GM21447 (cell line): Measurements from ENCODE around the gene DOK6.

Experiments used
- ATAC-seq: cut with Tn5 transposase; IDR thresholded peaks from one replicate; pipeline ENCODE4 v1.9.1; 2021; ENCODE audit not compliant: unreplicated experiment

DOK6 gene

DNA sequence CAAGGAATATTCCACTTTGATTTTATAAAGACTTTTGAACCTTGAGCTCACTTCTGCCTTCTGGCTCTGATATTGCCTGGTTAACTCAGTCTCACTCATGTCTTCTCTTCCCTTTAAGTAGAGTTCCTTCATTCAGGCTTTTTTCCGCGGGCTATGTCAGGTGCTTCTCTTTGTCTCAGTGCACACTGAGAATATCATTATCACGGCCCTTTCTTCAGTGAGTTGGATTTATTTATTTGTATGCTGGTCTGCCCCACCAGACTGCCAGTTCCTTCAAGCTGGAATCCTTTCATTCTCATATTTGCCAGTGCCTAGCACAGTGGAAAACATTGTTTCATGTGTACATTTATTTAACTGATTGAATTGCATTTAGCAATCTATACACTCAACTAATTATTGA, 136.5 kb downstream of the DOK6 start:
- no peak for ATAC-seq

DNA sequence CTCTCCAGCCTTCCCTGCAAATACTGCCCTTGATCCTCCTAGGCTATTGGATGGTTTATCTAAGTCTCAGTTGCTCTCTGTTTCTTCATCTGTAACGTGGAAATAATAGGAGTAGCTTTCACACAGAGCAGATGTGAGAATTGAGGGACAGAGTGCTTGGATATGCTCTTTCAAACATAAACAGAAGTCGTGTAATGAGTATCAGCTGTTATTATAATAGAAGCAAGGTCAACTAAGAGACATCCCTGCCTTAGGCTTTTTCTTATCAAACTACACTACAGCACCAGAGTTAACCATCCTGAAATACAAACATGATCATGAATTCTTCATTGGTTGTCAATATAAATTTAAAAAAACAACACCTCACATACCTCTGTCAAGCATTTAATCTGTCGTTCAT, 138.2 kb downstream of the DOK6 start:
- ATAC-seq = no peak

- no peak for ATAC-seq
Measured at GRCh38 chr18:69539404-69539803, 138.7 kb downstream of the DOK6 start.

GRCh38 chr18:69556228-69556627, 155.5 kb downstream of the DOK6 start:
- no peak for ATAC-seq

DNA sequence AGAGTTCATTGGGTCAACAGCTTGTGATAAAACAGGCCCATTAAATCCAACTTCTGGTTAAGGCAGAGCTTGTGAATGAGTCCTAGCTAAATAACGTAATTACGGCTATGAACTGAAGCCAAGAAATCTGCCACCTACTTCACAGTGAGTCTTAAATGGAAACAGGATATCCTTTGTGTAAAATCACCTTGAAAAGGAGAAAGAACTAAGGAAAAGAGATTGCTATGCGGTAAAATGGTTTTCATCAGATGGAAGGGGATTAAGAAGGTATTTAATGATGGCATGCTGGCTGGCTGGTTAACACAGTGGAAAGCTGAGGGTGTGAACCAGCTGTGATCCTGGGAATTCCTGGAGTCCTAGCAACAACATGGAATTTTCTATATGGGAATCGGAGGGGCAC, 156.6 kb downstream of the DOK6 start:
- ATAC-seq = no peak

DNA sequence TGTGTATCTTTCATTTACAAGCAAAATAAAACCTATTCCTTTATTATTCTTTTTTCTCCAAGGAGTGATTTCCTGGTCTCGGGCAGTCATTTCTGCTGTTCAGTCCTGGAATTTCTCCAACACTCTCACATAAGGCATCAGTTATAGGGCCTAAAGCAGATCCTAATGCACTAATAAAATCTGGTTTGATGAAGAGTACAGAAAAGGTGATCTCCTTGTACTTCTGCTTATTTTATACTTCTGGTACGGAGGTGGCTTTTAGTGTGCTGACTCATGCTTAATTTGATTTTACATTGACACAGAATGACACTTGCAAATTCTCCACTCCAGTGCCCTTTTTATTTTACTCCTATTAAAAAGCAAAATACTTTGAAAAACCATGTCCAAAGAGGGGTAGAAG, 157.4 kb downstream of the DOK6 start:
- no peak for ATAC-seq

- no peak for ATAC-seq
Measured at GRCh38 chr18:69559604-69560003, 158.9 kb downstream of the DOK6 start.

DNA sequence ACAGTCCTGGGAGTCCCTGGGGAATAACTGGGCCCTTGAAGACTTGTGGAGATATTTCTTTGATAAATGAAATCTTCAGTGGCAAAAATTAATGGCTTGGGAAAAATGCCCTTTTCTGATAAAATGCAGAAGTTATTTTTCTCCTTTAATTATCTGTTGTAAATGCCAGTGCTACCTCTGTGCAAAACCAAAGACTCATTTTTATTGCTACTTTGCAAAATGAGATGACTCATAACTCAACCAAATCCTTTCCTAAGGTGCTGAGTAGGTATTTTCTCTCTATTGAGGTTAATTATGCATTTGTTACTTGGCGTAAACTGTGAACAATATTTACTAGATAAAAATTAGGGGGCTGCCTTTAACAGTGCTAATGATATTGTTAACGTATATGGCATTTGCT, 163.9 kb downstream of the DOK6 start:
- no peak for ATAC-seq

DNA sequence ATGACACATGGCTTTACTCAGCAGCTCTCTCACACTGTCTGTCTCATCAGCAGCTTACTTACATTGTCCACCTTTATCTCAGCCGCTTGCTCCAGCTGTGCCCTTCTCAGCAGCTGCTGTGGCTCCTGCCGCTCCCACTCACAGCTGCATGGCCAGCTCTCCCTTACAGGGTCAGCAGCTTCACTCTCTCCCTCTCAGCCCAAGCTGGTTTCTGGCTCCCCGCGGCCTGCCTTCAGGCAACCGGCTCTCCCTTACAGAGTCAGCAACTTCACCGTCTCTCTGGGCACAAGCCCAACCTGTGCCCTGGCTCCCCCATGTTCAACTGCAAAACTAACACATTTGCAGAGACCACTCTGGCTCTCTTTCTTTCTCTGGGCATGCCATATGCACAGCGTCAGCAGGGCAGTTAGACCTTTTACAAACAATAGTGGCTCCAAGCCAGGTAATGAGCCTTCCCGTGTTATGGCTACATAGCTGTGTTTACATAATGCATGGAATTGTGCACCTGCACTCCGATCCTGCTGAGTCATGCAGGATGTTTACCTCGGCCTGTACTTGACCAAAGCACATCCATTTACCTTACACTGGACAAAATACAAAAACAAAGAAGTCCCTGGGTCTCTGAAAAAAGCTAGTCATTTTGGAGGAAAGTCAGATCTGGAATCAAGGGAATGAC, 167.3 kb downstream of the DOK6 start:
- ATAC-seq = no peak

GRCh38 chr18:69569133-69569532, 168.4 kb downstream of the DOK6 start:
- ATAC-seq = no peak

DNA sequence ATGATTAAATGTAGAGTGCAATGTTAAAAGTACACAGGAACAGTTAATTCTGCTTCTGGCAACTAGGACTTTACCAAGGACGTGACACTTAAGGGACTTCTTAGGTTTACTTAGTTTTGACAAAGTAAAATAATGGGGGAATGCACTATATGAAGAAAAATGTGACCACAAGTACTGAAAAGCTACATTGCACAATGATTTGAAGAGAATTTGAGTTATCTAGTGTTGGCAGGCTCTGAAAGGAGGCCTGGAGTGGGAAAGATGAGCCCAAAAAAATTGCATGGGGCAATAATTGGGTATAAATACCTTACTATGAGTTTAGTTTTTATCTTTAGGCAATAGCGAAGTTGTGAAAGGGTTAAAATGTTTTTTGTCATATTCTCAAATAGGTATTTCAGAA, 173.7 kb downstream of the DOK6 start:
- no peak for ATAC-seq

DNA sequence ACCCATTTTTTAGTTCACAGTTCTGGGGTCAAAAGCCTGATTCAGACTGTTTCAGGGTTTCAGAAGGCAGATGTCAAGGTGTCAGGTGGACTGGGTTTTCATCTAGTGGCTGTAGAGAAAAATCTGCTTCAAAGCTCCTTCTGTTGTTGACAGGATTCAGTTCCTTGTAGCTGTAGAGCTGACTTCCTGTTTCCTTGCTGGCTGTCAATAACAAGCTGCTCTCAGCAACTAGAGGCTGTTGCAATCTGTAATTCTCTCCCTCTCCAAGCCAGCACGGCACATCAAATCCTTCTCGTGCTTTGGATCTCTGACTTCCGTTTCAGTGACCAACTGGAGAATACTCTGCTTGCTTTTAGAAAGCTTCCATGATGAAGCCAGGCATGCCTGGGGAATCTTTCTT, 179.4 kb downstream of the DOK6 start:
- peak; percentile 92 for ATAC-seq

DNA sequence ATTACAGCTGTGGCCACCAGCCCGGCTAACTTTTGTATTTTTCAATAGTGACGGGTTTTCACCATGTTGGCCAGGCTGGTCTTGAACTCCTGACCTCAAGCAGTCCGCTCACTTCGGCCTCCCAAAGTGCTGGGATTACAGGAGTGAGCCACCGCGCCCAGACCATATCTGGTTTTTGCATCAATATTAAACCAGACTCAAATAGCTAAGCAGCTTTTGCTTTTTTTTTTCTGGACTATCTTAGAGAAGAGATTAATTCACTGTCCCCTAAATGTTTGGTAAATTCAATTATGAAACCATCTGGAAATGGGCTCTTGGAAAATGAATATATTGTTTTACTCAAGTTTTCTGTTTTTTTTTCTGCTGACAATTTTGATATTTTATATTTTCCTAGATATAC, 183.7 kb downstream of the DOK6 start:
- no peak for ATAC-seq

- no peak for ATAC-seq
Measured at GRCh38 chr18:69585696-69586095, 185.0 kb downstream of the DOK6 start.

DNA sequence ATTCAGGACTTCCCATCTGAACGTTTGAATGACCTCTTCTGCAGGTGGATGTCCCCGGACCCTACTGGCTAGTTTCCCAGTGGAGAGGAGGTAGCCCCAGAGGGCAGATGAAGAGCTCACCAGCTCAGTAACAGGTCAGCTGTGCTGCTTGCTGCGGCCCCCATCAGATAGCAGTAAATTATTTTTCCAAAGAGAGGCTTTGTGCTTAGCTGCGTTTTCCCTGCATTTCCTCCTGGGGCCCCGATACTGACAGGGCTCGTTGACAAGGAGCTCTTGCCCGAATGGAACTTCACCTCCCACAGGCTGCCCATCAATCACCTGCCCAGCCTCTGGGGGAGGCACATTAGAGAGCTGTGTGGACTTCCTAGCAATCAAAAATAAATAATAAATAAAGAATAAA, 185.8 kb downstream of the DOK6 start:
- no peak for ATAC-seq

DNA sequence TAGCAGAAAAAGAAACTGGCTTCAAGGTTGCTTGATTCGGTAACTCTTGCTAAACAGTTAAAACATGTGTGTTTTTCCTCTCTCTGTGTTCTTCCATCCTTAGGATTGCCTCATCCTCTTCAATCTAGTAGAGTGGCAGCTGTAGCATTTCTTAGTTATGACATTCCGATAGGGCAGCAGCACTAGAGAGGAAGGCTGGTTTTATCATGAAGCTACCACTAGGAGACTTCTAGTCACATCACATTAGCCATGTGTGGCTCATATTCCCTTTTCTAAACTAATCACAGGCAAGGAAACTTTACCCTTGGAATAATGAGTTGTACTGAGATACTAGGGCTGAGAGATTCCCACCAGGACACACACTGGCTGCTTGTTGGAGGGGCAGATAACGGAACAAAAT, 187.6 kb downstream of the DOK6 start:
- no peak for ATAC-seq

- ATAC-seq = no peak
Measured at GRCh38 chr18:69590150-69590549, 189.5 kb downstream of the DOK6 start.

DNA sequence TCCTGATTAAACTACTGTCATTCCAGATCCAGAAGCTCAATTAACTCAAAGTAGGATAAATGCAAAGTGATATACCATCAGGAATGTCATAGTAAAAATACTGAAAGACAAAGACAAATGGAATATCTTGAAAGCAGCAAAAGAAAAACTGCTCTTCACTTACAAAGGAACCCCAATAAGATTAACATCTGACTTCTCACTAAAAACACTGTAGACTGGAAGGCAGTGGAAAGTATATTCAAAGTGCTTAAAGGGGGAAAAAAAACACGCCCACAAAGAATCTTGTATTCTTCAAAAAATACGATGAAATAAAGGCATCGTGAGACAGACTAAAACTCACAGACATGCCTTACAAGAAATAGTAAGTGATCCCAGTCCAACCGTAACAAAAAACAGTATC, 195.7 kb downstream of the DOK6 start:
- no peak for ATAC-seq

DNA sequence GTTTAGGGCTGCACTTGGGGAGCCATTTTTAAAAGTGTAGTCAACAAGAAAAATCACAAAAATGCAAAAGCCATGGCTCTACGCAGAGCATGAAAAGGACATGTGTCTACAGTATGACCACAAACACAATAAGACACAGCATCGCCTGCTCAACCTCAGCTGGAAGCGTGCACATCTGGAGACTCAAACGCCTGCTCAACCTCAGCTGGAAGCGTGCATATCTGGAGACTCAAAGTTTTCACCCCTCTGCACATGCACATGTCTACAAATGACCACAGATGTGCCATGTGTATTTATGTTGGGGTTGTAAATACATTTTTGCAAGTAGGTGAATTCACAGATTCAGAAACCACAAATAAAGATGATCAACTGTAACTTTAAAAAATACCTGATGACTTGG, 196.9 kb downstream of the DOK6 start:
- ATAC-seq = no peak

DNA sequence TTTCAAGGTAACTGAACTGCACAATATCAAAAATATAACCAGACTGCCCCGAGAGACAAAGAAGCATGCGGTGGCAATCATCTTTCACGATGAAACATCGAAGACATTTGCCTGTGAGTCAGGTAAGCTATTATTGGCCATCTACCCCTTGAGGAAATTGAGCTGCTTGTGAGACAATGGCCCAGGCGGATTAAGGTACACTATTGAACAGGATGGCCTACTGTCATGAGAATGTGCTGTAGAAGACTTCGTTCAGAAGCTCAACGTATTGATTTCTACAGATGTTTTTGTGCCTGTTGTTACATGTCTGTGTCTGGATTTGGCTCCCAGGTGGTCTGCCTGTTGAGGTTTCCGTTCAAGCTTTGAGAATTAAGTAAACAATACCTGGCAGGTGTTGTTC, 198.7 kb downstream of the DOK6 start:
- no peak for ATAC-seq

DNA sequence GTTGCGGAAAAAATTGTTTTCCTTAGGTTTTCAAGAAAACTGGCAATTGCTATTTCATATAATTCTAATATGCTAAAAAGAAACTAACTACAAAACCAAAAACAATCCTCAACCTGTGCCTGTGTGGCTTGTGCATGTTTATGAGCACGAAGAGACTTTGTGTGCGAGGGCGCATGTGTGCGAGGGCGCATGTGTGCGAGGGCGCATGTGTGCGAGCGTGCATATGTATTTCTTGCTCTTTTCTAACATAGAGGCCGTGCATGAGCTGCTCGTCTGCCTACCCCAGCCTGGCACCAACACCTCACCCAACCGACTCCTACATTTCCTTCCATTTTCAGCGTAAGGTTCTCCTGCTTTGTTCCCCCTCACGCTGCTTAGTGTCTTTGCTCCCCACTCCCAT, 211.6 kb downstream of the DOK6 start:
- ATAC-seq = no peak

DNA sequence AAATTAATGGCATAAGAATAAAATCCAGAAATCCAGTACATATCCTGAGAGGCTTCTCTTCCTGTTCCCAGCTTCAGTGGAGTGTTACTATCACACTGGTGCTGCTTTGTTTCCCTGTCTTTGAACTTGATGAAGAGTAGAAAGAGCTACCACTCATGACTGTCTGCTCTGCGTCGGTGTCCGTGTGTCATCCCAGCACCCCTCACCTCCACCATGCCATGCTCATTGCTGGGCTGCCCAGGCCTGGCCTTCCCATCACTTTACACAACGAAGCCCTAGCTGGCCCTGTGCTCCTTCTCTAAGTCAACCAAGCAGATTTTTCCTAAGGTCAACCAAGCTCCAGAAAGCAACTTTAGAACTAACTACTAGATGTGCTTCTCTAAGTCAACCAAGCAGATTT, 215.4 kb downstream of the DOK6 start:
- ATAC-seq = no peak

DNA sequence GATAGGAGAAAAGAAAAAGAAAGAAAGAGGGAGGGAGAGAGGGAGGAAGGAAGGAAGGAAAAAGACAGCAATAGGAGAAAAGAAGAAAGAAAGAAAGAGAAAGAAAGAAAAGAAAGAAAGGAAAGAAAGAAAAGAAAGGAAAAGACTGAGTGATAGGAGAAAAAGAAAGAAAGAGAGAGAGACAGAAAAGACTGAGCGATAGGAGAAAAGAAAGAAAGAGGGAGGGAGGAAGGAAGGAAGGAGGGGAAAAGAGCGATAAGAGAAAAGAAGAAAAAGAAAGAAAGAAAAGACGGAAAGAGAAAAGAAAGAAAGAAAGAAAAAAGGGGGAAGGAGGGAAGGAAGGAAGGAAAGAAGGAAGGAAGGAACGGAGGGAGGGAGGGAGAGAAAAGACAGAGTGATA, 216.7 kb downstream of the DOK6 start:
- ATAC-seq = no peak

- ATAC-seq = no peak
Measured at GRCh38 chr18:69617888-69618287, 217.2 kb downstream of the DOK6 start.
